K562 (cell line): ENCODE results near the gene TDG. TPM values are rescaled to one million over a fixed set of nuclear protein-coding genes. Genes with fewer than 3 reads are reported as not detected.

Experiments used
- ATAC-seq: fragments of 200-7000 bp; cut with Tn5 transposase; 3 replicates; pipeline ENCODE4 v1.9.1; 2020; ENCODE audit warnings: moderate library complexity
- BruUV-seq: library from RNA; stranded (reverse); fragments of 400-500 nt; replicated peaks from 2 replicates; lab custom pipeline; 2021; lab: Mats Ljungman, UMichigan
- CTCF ChIA-PET: fragments of 300-600 bp; formaldehyde crosslinking; extraction: SDS; loops from one replicate; lab custom pipeline; 2021; ENCODE audit warnings: low intra/inter-chr PET ratio; lab: Yijun Ruan, JAX
- POLR2A ChIA-PET: fragments of 300-600, 350-650 bp; sonication (Branson Sonifier 250); formaldehyde crosslinking; extraction: SDS; loops from one replicate; lab custom pipeline; 2021; ENCODE audit warnings: antibody characterized with exemption, inconsistent platforms; lab: Yijun Ruan, JAX
- DNase-seq, 4 experiments: peaks; one replicate each; pipeline versions ENCODE4 v3.0.0 to v3.0.0-alpha.2; 2011 to 2018; ENCODE audit warnings: low spot score in 3 of 4, mixed read lengths in 3 of 4; ENCODE audit errors: extremely low read depth in 1 of 4
- FAIRE-seq: peaks from 2 replicates; lab custom pipeline; 2011; peaks lifted over from hg19 to GRCh38; lab: Jason Lieb, UNC
- H2AFZ ChIP-seq: 2 replicates; pipeline ENCODE4 v1.6.0; 2011; ENCODE audit warnings: low read depth, low read length, control low read depth, inconsistent platforms
- H3K27ac ChIP-seq: fragments of 200-600 bp; 3 replicates; pipeline ENCODE4 v1.8.0; 2011; ENCODE audit warnings: low read depth, mild to moderate bottlenecking, control low read depth, inconsistent platforms, low read length, moderate library complexity, mixed read lengths; ENCODE audit errors: extremely low read depth
- H3K27me3 ChIP-seq, 2 experiments: fragments of 300-600 bp in 1 of 2; 2 replicates in 1 of 2; 3 replicates in 1 of 2; pipeline versions ENCODE4 v1.6.0 to v1.8.0; 2011; ENCODE audit warnings: inconsistent platforms in 2 of 2, low read length in 2 of 2, mild to moderate bottlenecking in 1 of 2, mixed read lengths in 1 of 2, moderate library complexity in 1 of 2; ENCODE audit not compliant: control insufficient read depth in 2 of 2, insufficient read depth in 2 of 2
- H3K36me3 ChIP-seq: fragments of 300-600 bp; 3 replicates; pipeline ENCODE4 v1.8.0; 2011; ENCODE audit warnings: mild to moderate bottlenecking, low read length, inconsistent platforms; ENCODE audit not compliant: control insufficient read depth, insufficient read depth
- H3K4me1 ChIP-seq, 2 experiments: fragments of 200-600 bp in 1 of 2; replicated peaks in 1 of 2; 2 replicates in 1 of 2; 3 replicates in 1 of 2; pipeline versions ENCODE4 v1.5.1 to v1.8.0; 2011; ENCODE audit warnings: inconsistent platforms in 2 of 2, low read length in 2 of 2, mild to moderate bottlenecking in 1 of 2, mixed read lengths in 1 of 2, moderate library complexity in 1 of 2; ENCODE audit not compliant: control insufficient read depth in 2 of 2, insufficient read depth in 2 of 2
- H3K4me2 ChIP-seq: 2 replicates; pipeline ENCODE4 v1.6.1; 2011; ENCODE audit warnings: low read length, control low read depth, inconsistent platforms, mixed read lengths; ENCODE audit not compliant: insufficient read depth
- H3K4me3 ChIP-seq: fragments of 200-600 bp; sonication (generic), shearing (Covaris generic); 2 replicates; pipeline ENCODE4 v1.5.1; 2016; ENCODE audit warnings: control low read depth, inconsistent platforms
- H3K79me2 ChIP-seq: fragments of 200-600 bp; 3 replicates; pipeline ENCODE4 v1.8.0; 2011; ENCODE audit warnings: low read length, inconsistent platforms; ENCODE audit not compliant: control insufficient read depth, insufficient read depth
- H3K9ac ChIP-seq, 2 experiments: 2 replicates each; pipeline versions ENCODE4 v1.6.0 to v1.6.1; 2011; ENCODE audit warnings: low read depth in 2 of 2, low read length in 2 of 2, control low read depth in 1 of 2, inconsistent platforms in 1 of 2, mild to moderate bottlenecking in 1 of 2, mixed read lengths in 1 of 2; ENCODE audit not compliant: insufficient read depth in 1 of 2
- H3K9me1 ChIP-seq: one replicate; pipeline ENCODE4 v1.6.0; 2011; ENCODE audit warnings: inconsistent platforms, mild to moderate bottlenecking, low read length, moderate library complexity; ENCODE audit not compliant: control insufficient read depth, insufficient read depth
- H3K9me3 ChIP-seq: replicated peaks from 2 replicates; pipeline ENCODE4 v1.5.1; 2011; ENCODE audit warnings: low read depth, low read length, inconsistent platforms; ENCODE audit not compliant: control insufficient read depth, insufficient read depth
- H4K20me1 ChIP-seq: replicated peaks from 2 replicates; pipeline ENCODE4 v1.6.1; 2011; ENCODE audit warnings: low read length, inconsistent platforms, mixed read lengths; ENCODE audit not compliant: control insufficient read depth, insufficient read depth
- BRCA1 ChIP-seq, 2 experiments: fragments of 450-650 bp in 1 of 2; sonication (generic) in 1 of 2; formaldehyde crosslinking in 1 of 2; IDR thresholded peaks; 2 replicates each; pipeline versions ENCODE4 v1.5.0 to v1.6.1; 2017 to 2020; ENCODE audit warnings: mild to moderate bottlenecking in 1 of 2, missing genetic modification reagents in 1 of 2
- CBX8 ChIP-seq: fragments of 200-600 bp; sonication (generic); IDR thresholded peaks from 2 replicates; pipeline ENCODE4 v1.6.1; 2012; ENCODE audit warnings: borderline replicate concordance, mixed run types, low read depth, mild to moderate bottlenecking, moderate library complexity, mixed read lengths, low read length, control low read depth, inconsistent platforms; ENCODE audit not compliant: poor library complexity, severe bottlenecking; ENCODE audit errors: extremely low read depth
- CHD1 ChIP-seq: fragments of 200-600 bp; sonication (generic); IDR thresholded peaks from one replicate; pipeline ENCODE4 v1.6.1; 2012; ENCODE audit warnings: mild to moderate bottlenecking, moderate library complexity, low read length, inconsistent platforms
- EWSR1 ChIP-seq: fragments of 450-650 bp; IDR thresholded peaks from 2 replicates; pipeline ENCODE4 v1.6.1; 2018; ENCODE audit warnings: borderline replicate concordance, mild to moderate bottlenecking, low read depth, moderate library complexity; ENCODE audit not compliant: partially characterized antibody
- NR2C2 ChIP-seq, 2 experiments: fragments of 200-800 bp in 1 of 2; sonication (Bioruptor generic) in 1 of 2; sonication (generic) in 1 of 2; formaldehyde crosslinking in 1 of 2; IDR thresholded peaks; 2 replicates each; pipeline versions ENCODE4 v1.6.1 to v1.8.0; 2016 to 2022; ENCODE audit warnings: mild to moderate bottlenecking in 1 of 2, missing compliant biosample characterization in 1 of 2, missing genetic modification characterization in 1 of 2, missing genetic modification reagents in 1 of 2
- ZNF766 ChIP-seq: fragments of 200-800 bp; sonication (Bioruptor generic); conservative IDR thresholded peaks from 2 replicates; pipeline ENCODE4 v1.6.1; 2016; ENCODE audit warnings: missing genetic modification characterization, missing compliant biosample characterization
- WGBS: fragments of 100-300 bp; shearing (Covaris generic); methylation state at CpG from one replicate; pipeline ENCODE4 v1.1.6; 2016; ENCODE audit warnings: low coverage, mixed read lengths; ENCODE audit not compliant: insufficient coverage; ENCODE audit errors: missing lambda C conversion rate; 5-methylcytosine and 5-hydroxymethylcytosine counted together
- in situ Hi-C: fragments of 300-500 bp; cut with MboI; formaldehyde crosslinking; loops from 4 replicates; pipeline ENCODE4 v1.15.0; 2018; ENCODE audit warnings: inconsistent platforms, mixed read lengths
- intact Hi-C: fragments of 100-400 bp; cut with micrococcal nuclease; formaldehyde crosslinking; loops from 2 replicates; pipeline ENCODE4 v1.14.2; 2022
- polyA plus RNA-seq, 8 experiments: library from polyadenylated mRNA; depleted of rRNA in 4 of 8; stranded (reverse) in 5 of 8; unstranded in 3 of 8; fragments of >200 nt; fragmentation: Nextera tagmentation in 2 of 8; fragmentation: Illumina TruSeq in 1 of 8; extraction: Ambion mirVana in 2 of 8; extraction: Trizol in 1 of 8; gene quantifications; 2 replicates each; pipeline versions ENCODE4 v1.2.1 to v1.2.3, GENCODE V29; 2011 to 2014; ENCODE audit warnings: inconsistent platforms in 1 of 8, missing spikeins in 1 of 8
- total RNA-seq, 7 experiments: library from RNA; depleted of rRNA in 6 of 7; stranded (reverse); fragments of >200 nt in 6 of 7; fragmentation: Illumina TruSeq in 2 of 7; extraction: Trizol in 2 of 7; gene quantifications; 2 replicates each; pipeline versions ENCODE4 v1.2.1 to v1.2.3, GENCODE V29; 2011 to 2021; ENCODE audit warnings: low replicate concordance in 1 of 7

TDG gene
- total and polyA plus RNA-seq, 9 of the 15 experiments (the other 6 are each of a cell fraction or from before 2014, with no cell fraction given), result 37.6 to 77.2 (median 64.0) TPM

- peak overlapping the region; percentile 85 for H3K27ac ChIP-seq
- peaks cover 38% of the 10 kb centered on the region; the same call in 2 of the 3 replicates for H3K36me3 ChIP-seq
- peak overlapping the region; percentile 96 for H3K4me2 ChIP-seq
- ChIA-PET POLR2A (interaction anchor here (0.8 to 2.3 kb wide), 8 partner anchors 10 to 170 kb away, joined by 3 to 45 read pairs (median 4); a partner anchor contains a TSS), CTCF (no interaction called here)
- WGBS, result 0% methylated on average over 1 of the region's 1 CpG
- H3K9ac ChIP-seq, result peak overlapping the region in 1 of 2 experiments; percentile 97; a peak in 3 of 4 replicates
- no peaks in the 10 kb centered on the region for H3K9me1 ChIP-seq
- no peaks in the 10 kb centered on the region; the same call in 1 of the 2 replicates for H4K20me1 ChIP-seq
- BruUV-seq, result no TSS peak
- intact Hi-C loops, result no loop called here
- H3K9me3 ChIP-seq, result no peaks in the 10 kb centered on the region
- H3K27me3 ChIP-seq, result no peaks in the 10 kb centered on the region
- ATAC-seq, result no peak
- no peak for DNase-seq
- in situ Hi-C loops, result no loop called here
- H3K4me3 ChIP-seq, result peak overlapping the region; percentile 69
- H3K79me2 ChIP-seq, result peaks cover 91% of the 10 kb centered on the region
- no peak for TF ChIP-seq NR2C2 (CRISPR knock-in tag; IDR thresholded peaks at IDR 0.05)
- no peak for TF ChIP-seq NR2C2 (tag; IDR thresholded peaks at IDR 0.05)
- TF ChIP-seq CHD1, result peak; percentile 12
- no peak for TF ChIP-seq EWSR1
- TF ChIP-seq CBX8, result no peak
- no peak for TF ChIP-seq ZNF766
- no peak for TF ChIP-seq BRCA1 (IDR thresholded peaks at IDR 0.05)
- no peak for TF ChIP-seq BRCA1 (CRISPR knock-in tag; IDR thresholded peaks at IDR 0.05)
- H2AFZ ChIP-seq, result no peak overlapping the region
- peaks cover 4 to 22% of the 10 kb centered on the region in 2 experiments; a peak in 4 of 5 replicates for H3K4me1 ChIP-seq
- no peak for FAIRE-seq
Observed at GRCh38 chr12:103966736-103967135, 1.1 kb downstream of the TDG start.
